Neural cell (in vitro differentiated cells): ENCODE results near the gene ZC3H4. TPM values are rescaled to one million over a fixed set of nuclear protein-coding genes. Genes with fewer than 3 reads are reported as not detected.

Experiments used
- H2AFZ ChIP-seq: fragments of 200-600, 300-800 bp; sonication (generic), shearing (Covaris generic); 2 replicates; pipeline ENCODE4 v1.6.0; 2014; ENCODE audit warnings: low read depth, mild to moderate bottlenecking, antibody characterized with exemption, low read length, moderate library complexity
- H3F3A ChIP-seq: fragments of 200-600 bp; shearing (Covaris generic); 2 replicates; pipeline ENCODE4 v1.6.1; 2016; ENCODE audit warnings: mild to moderate bottlenecking, moderate library complexity, mixed read lengths, antibody characterized with exemption, low read length; ENCODE audit not compliant: insufficient read depth, poor library complexity, severe bottlenecking
- H3K27ac ChIP-seq: fragments of 200-600, 300-800 bp; sonication (generic), shearing (Covaris generic); 2 replicates; pipeline ENCODE4 v1.5.1; 2014; ENCODE audit warnings: mild to moderate bottlenecking, low read length, moderate library complexity
- H3K27me3 ChIP-seq: fragments of 300-800, 200-600 bp; sonication (generic), shearing (Covaris generic); 2 replicates; pipeline ENCODE4 v1.6.0; 2014; ENCODE audit warnings: mild to moderate bottlenecking, low read depth, low read length, moderate library complexity; ENCODE audit not compliant: insufficient read depth
- H3K36me3 ChIP-seq: fragments of 300-800, 200-600 bp; sonication (generic), shearing (Covaris generic); 2 replicates; pipeline ENCODE4 v1.5.1; 2014; ENCODE audit warnings: mild to moderate bottlenecking, antibody characterized with exemption, low read length, moderate library complexity; ENCODE audit not compliant: insufficient read depth
- H3K4me2 ChIP-seq: fragments of 300-800, 200-600 bp; sonication (generic), shearing (Covaris generic); 2 replicates; pipeline ENCODE4 v1.6.0; 2014; ENCODE audit warnings: mild to moderate bottlenecking, low read length
- H3K4me3 ChIP-seq: fragments of 300-800, 200-600 bp; sonication (generic), shearing (Covaris generic); 2 replicates; pipeline ENCODE4 v1.5.1; 2014; ENCODE audit warnings: mild to moderate bottlenecking, low read length, moderate library complexity
- H3K79me2 ChIP-seq: fragments of 200-600 bp; shearing (Covaris generic); replicated peaks from 2 replicates; pipeline ENCODE4 v1.6.0; 2014; ENCODE audit warnings: mild to moderate bottlenecking, low read length, moderate library complexity; ENCODE audit not compliant: insufficient read depth
- H3K9ac ChIP-seq: fragments of 300-800, 200-600 bp; sonication (generic), shearing (Covaris generic); 2 replicates; pipeline ENCODE4 v1.6.1; 2016; ENCODE audit warnings: mild to moderate bottlenecking, low read length, mixed read lengths
- H3K9me2 ChIP-seq: fragments of 200-600 bp; shearing (Covaris generic); 2 replicates; pipeline ENCODE4 v1.6.1; 2016; ENCODE audit warnings: mild to moderate bottlenecking, low read length, mixed read lengths; ENCODE audit not compliant: insufficient read depth
- H3K9me3 ChIP-seq: fragments of 200-600, 300-800 bp; sonication (generic), shearing (Covaris generic); 2 replicates; pipeline ENCODE4 v1.6.1; 2016; ENCODE audit warnings: mild to moderate bottlenecking, mixed run types, low read length, moderate library complexity, mixed read lengths
- H4K20me1 ChIP-seq: fragments of 200-600 bp; shearing (Covaris generic); 2 replicates; pipeline ENCODE4 v1.6.1; 2016; ENCODE audit warnings: mild to moderate bottlenecking, mixed run types; ENCODE audit not compliant: insufficient read depth
- CTCF ChIP-seq: fragments of 450-650 bp; IDR thresholded peaks from 2 replicates; pipeline ENCODE4 v1.5.1; 2014; ENCODE audit warnings: antibody characterized with exemption, mild to moderate bottlenecking, moderate library complexity; ENCODE audit not compliant: poor library complexity, severe bottlenecking
- EP300 ChIP-seq: fragments of 450-650 bp; conservative IDR thresholded peaks from 2 replicates; pipeline ENCODE4 v1.6.1; 2014; ENCODE audit warnings: antibody characterized with exemption, mild to moderate bottlenecking, moderate library complexity; ENCODE audit not compliant: poor library complexity, severe bottlenecking
- EZH2 ChIP-seq: fragments of 200-600, 300-800 bp; shearing (Covaris generic), sonication (generic); IDR thresholded peaks from 2 replicates; pipeline ENCODE4 v1.6.1; 2014; ENCODE audit warnings: antibody characterized with exemption, low read length, borderline replicate concordance, mild to moderate bottlenecking; ENCODE audit not compliant: insufficient read depth, poor library complexity, severe bottlenecking
- MXI1 ChIP-seq: fragments of 450-650 bp; conservative IDR thresholded peaks from 2 replicates; pipeline ENCODE4 v1.6.1; 2014; ENCODE audit warnings: antibody characterized with exemption, mild to moderate bottlenecking; ENCODE audit not compliant: poor library complexity, severe bottlenecking
- POLR2AphosphoS5 ChIP-seq: IDR thresholded peaks from 2 replicates; pipeline ENCODE4 v1.6.1; 2012
- RAD21 ChIP-seq: fragments of 450-650 bp; conservative IDR thresholded peaks from 2 replicates; pipeline ENCODE4 v1.6.1; 2014; ENCODE audit warnings: antibody characterized with exemption, mild to moderate bottlenecking, moderate library complexity
- REST ChIP-seq: IDR thresholded peaks from 2 replicates; pipeline ENCODE4 v1.6.1; 2012; ENCODE audit warnings: borderline replicate concordance
- SMC3 ChIP-seq: fragments of 450-650 bp; conservative IDR thresholded peaks from 2 replicates; pipeline ENCODE4 v1.6.1; 2014; ENCODE audit warnings: antibody characterized with exemption, mild to moderate bottlenecking, moderate library complexity; ENCODE audit not compliant: poor library complexity
- TAF1 ChIP-seq: IDR thresholded peaks from 2 replicates; pipeline ENCODE4 v1.6.1; 2012; ENCODE audit warnings: low read depth
- polyA plus RNA-seq: library from polyadenylated mRNA; depleted of rRNA; stranded (reverse); fragments of >200 nt; gene quantifications from 2 replicates; pipeline ENCODE4 v1.2.3, GENCODE V29; 2014

ZC3H4 gene
- polyA plus RNA-seq, 1 donor from 2014 or later = 5.1 TPM

- TF ChIP-seq POLR2AphosphoS5 (no peak), CTCF (no peak), RAD21 (no peak), EP300 (no peak), SMC3 (no peak), TAF1 (no peak), REST (no peak), MXI1 (no peak), EZH2 (no peak)
- H3K4me3 ChIP-seq = no peak overlapping the region
- no peak overlapping the region for H3K4me2 ChIP-seq
- H4K20me1 ChIP-seq = no peaks in the 10 kb centered on the region
- peaks cover 5% of the 10 kb centered on the region for H3K36me3 ChIP-seq
- no peaks in the 10 kb centered on the region for H3K79me2 ChIP-seq
- H3K27me3 ChIP-seq = no peaks in the 10 kb centered on the region
- H3K9me2 ChIP-seq = no peaks in the 10 kb centered on the region
- H2AFZ ChIP-seq = no peak overlapping the region
- no peaks in the 10 kb centered on the region for H3F3A ChIP-seq
- no peak overlapping the region for H3K27ac ChIP-seq
- no peak overlapping the region for H3K9ac ChIP-seq
- no peaks in the 10 kb centered on the region for H3K9me3 ChIP-seq
Observed at GRCh38 chr19:47155148-47155547, 41.6 kb upstream of the ZC3H4 start.

GRCh38 chr19:47153266-47153665 is 39.7 kb upstream of the ZC3H4 start:
- Histone ChIP-seq H3K36me3 (peaks cover 5% of the 10 kb centered on the region), H3K4me3 (no peak overlapping the region), H3K27ac (no peak overlapping the region)

More at GRCh38 chr19:47153266-47153665, 39.7 kb upstream of the ZC3H4 start:
- TF ChIP-seq MXI1 = no peak
- no peak for TF ChIP-seq POLR2AphosphoS5
- no peak for TF ChIP-seq TAF1
- no peak for TF ChIP-seq REST
- TF ChIP-seq RAD21 = no peak
- no peak for TF ChIP-seq CTCF
- no peak for TF ChIP-seq EP300
- TF ChIP-seq SMC3 = no peak
- Histone ChIP-seq H3K4me2 (no peak overlapping the region), H3K9me3 (no peaks in the 10 kb centered on the region), H3F3A (no peaks in the 10 kb centered on the region), H3K9ac (no peak overlapping the region), H2AFZ (no peak overlapping the region), H3K27me3 (no peaks in the 10 kb centered on the region), H4K20me1 (no peaks in the 10 kb centered on the region), H3K9me2 (no peaks in the 10 kb centered on the region), H3K79me2 (no peaks in the 10 kb centered on the region)
